Suprapubic skin (tissue), 3 donors: ENCODE results near the gene PYDC2.
"Not testable (repeated sequence)": the region's sequence is repeated elsewhere in the genome, so short reads cannot be mapped to it uniquely, and the experiment has no call there.

Experiments used
- CTCF ChIP-seq, 2 donors: fragments of 200-600 bp in 1 of 2; fragments of 450-650 bp in 1 of 2; sonication (generic) in 1 of 2; IDR thresholded peaks; one replicate each; pipeline ENCODE4 v1.5.1; 2016 to 2019; ENCODE audit warnings: antibody characterized with exemption in 2 of 2, mild to moderate bottlenecking in 1 of 2, moderate library complexity in 1 of 2
- EP300 ChIP-seq: sonication (generic); formaldehyde crosslinking; IDR thresholded peaks from one replicate; pipeline ENCODE4 v1.6.1; 2017; ENCODE audit warnings: antibody characterized with exemption
- POLR2A ChIP-seq, 2 donors: fragments of 450-650 bp; IDR thresholded peaks; one replicate each; pipeline ENCODE4 v1.6.1; 2017; ENCODE audit warnings: antibody characterized with exemption in 2 of 2, mild to moderate bottlenecking in 2 of 2, moderate library complexity in 2 of 2

- not testable (repeated sequence) for TF ChIP-seq CTCF (IDR thresholded peaks at IDR 0.05); EP300; POLR2A (IDR thresholded peaks at IDR 0.05)
Observed at GRCh38 chr3:191483994-191484393, 23.0 kb downstream of the PYDC2 start.
